NK-92 (cell line): ENCODE data around the gene MAPK12.

Source experiments
- DNase-seq: peaks from one replicate; lab custom pipeline; 2025; ENCODE audit not compliant: unreplicated experiment; lab: John Stamatoyannopoulos, UW

The MAPK12 gene

DNA sequence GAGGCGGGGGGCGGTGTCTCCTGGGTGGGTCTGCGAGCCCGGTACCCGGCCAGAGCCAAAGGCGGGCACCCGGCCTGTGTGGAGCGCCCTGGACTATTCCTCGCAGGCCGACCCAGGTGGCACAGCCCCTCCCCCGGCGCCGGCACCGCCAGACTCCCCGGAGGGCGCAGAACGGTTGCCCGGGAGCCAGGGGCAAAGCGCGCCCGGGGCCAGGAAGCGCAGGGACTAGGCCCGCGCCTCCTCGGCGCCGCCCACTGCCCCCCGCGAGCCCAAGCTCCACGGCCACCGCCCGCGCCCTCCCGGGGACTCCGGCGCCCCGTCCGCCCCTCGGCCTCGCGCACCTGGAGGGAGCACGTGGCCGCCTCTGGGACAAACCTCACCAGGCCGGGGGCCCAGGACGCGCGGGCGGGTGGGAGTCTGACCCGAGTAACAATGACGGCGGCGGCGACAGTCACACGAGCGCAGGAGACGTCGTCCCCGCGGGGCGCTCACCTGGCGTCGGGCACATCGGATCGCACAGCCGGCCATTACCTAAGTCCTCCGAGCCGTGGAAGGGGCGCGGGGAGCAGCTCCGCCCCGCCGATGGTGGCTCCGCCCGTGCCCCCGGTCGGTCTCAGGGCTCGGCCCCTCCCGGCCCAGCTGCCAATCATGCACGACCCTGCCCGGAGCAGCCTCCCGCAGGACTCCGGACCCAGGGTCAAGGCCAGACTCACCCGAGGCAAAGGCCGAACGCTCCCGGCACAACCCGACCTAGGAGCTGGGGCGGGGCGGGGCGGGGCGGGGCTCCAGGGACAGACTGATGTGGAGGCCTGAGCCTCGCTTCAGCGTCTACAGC, 38.5 kb upstream of the MAPK12 start:
- DNase-seq: no peak

DNA sequence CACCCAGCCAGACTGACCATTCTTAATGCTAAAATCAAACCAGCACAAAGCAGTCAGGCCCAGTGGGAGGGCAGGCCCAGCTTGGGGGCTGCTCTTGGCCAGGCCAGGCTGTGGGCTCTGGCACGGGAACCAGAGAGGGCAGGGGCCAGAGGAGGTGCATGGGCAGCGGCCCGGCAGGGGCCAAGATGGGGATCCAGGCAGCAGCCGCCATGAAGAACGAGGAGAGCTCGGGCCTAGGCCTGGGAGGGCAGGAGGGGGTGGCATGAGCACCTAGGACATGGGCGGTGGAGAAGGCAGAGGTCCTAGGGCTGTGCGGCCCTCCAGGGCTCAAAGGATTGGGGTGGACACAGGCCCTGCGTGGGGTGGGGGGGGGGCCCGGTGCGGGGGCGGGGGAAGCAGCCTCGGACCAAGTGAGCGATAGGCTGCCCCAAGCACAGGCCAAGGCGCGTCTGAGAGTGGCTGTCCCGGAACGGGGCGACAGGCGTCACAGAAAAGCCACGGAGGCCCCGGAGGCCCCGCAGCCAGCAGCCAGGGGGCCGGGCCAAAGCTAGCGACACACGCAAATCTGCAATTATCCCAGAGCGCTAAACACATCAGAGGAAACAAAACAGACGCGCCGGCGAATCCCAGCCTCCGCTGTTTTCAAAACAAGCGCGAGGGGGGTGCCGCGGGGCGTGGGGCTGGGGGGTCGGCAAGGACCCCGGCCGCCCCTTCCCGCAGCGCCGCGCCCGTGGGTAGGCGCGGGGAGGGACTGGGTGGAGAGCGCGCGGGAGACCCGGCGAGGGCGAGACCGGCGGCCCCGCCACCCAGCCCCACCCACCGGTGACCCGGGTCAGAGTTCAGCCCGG, 37.7 kb upstream of the MAPK12 start:
- no peak for DNase-seq

DNA sequence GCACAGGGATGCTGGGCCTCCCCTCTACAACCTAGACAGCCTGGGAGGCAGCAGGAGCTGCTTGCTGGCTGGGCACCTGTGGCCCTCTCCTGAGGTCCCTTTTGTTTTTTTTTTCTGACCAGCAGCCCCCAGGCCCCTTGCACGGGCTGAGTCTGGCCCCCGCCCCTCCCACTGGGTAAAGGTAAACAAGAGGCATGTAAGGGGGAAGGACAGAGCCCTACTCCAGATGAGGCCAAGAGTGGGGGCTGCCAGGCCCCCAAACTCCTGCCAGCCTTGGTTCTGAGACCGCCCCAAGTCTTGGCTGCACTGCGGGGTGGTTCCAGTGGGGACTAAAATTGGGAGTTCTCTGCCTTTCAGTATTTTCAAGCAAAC, 36.8 kb upstream of the MAPK12 start:
- no peak for DNase-seq

DNA sequence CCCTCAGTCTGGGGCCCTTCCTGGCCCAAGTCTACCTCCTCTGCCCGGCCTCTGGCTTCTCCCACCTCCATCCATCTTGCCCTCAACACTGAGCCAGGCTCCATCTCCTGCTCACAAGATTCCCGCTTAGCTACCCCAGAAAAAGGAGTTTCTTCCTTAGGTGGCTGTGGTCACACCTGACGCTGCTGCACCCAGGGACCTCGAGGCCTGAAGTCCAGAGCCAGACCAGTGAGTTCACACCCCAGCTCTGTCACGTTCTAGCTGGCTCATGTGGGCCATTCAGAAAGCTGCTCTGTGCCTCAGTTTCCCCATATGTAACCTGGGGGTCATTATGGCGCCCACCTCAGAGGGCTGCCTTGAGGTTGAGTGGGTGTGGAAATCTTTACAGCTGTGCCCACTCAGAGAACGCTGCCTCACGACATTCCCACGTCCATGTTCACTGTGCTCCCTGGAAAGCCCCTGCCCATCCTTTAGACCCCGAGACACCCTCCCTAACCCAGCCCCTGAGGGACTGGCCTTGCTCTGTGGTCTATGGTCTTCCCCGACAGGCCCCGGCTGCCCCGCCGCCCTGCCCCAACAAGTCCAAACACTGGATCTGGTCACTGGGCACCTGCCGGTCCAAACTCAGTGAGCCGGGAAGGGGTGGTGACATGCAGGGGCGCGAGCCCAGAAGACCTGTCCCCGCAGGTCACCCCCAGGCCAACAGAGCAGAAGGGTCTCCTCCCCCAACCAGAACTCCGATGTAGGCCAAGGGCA, 36.2 kb upstream of the MAPK12 start:
- no peak for DNase-seq

DNA sequence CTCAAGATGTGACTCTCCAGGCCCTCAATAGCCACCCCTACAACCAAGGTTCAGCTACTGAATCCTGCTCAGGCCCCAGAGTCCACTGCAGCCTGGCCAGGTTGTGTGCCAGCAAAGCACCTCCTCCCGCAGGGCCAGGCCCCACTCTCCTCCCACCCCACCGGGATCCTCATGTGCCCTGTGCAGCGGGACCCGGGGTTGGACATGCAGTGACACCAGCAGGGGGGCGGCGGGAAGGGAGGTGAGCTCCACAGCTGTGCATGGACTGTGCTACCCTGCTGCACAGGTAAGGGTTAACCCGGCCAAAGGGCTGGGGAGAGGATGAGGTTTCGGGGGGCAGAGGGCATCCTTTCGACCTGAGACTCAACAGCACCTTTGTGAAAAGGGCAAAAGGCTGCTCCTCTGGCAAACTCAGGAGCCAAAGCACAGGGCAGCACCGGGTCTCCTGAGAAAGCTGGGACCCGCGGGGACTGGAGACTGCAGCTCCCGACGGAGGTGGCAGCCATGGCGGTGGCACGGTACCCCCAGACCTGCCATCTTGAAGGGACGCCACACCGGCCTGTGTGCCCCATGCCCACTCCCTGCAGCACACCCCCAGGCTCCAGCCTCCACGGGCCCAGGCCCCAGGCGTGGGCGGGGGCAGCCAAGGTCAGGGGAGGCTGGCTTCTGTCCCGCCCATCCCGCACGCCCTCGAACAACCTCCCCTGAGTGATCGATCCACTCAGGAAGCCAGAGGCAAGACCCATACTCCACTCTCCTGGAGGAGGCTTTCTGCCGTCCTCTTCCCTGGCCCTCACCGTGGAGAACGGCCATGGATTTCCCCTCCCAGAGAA, 35.4 kb upstream of the MAPK12 start:
- DNase-seq: no peak

DNA sequence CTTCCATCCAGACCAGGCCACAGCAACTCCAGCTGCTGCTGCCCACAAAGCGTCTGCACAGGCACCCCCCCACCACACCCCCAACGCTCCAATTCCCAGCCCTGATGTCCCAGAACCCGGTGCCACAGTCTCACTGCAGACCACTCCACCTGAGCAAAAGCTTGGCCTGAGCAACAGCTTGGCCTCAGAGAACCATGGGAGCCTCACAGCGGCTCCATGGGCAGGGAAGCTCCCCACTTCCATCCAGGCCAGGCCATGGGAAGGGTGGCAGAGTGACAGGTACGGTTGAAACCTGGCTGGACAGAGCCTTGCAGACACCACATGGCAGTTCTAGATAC, 32.8 kb upstream of the MAPK12 start:
- no peak for DNase-seq

DNA sequence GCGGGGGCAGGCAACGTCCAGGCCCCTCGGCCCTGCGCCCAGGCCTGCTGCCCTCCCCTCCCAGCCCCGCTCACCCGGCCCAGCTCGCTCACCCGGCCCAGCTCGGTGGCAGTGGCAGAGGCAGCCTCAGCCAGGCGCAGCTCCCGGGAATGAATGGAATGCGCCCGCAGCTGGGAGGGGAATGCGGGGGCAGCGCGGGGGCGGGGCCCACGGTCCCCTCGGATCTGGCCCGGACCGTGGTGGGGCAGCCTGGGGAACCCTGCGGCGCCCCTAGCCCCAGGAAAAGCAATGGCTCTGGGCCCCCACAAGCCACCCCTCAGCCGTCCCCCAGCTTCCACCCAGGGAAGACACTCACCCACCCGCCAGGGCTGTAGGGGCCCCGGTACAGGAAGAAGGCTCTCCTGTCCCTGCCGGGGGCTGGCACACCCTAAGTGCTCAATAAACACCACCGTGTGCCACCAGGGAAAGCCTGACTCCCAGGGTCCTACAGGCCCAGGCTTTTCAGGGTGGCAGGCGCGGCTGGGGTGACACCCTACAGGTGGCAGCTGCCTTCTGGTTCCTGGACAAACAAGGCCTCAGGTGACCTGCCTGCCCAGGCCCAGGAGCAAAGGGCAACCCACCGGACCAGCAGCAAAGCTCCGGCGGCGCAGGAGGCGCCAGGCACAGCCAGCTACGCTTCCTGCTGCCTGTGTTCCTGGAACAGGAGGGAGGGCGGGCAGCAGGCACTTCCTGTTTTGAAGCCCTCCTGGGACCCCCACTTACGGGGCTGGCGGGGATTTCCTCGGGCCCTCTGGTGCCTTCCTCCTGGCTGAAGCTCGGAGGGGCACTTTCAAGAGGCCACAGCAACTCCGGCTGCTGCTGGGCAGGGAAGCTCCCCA, 32.2 kb upstream of the MAPK12 start:
- no peak for DNase-seq

DNA sequence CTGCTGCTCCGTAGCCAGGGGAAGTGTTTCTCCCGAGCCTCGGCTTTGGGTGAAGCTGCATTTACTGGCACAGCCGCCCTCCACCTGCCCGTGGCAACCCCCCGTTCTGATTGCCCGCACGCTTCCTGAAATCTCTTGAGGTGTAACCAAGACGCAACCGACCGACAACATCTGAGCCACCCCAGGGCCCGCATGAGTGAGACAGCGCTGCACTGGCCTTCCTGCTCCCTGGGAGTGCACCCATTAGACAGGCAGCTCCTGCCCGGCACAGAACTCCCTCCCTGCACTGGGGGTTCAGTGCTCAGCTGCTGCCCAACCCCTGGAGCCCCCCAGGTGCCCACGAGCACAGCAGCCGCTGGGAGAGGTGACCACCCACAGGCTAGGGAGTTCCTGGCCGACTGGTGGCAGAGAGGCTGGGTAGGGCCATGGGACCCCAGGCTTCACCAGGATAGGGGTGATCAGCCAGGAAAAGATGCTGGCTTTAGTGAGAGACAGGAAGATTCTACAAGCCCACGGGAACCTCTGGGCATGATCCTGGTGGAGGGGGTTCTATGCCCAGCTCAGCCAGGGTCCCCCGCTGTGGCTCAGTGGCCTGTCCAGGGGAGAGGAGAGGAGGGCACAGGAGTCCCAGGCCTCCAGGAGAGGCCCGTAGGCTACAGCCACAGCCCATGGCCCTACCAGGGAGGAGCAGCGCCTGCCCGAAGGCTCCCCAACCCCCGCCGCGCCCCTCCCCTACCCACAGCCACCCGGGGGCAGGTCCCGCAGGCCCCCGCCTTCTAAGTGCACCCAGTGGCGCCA, 31.4 kb upstream of the MAPK12 start:
- DNase-seq: no peak

DNA sequence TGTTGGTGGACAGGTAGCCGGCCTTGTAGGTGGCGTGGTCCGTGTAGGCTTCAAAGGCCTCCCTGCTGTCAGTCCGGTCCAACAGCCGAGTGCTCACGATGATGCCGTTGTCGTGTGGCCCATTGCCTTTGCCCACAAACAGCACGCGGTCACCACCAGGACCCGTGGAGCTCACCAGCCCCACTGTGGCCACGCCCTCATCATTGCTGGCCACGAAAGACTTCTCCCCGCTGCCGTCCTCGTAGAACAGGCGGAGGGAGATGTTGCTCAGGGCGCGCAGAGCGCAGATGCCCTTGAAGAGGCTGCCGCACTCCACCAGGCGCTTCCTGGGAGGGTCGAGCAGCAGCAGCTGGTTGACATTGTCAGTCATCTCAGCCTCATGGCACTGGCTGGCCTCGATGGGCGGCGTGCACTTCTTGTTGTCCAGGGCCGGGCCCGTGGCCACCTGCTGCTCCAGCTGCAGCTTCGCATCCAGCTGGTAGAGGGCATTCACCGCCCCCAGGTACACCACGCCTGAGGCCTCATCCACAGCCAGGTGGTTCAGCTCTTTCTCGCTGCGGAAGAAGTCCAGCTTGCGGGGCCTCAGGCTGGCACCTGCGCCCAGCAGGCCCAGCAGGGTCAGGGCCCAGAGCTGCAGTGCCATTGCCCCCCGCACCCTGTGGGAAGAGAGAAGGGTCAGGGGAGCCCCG, 28.6 kb upstream of the MAPK12 start:
- no peak for DNase-seq

DNA sequence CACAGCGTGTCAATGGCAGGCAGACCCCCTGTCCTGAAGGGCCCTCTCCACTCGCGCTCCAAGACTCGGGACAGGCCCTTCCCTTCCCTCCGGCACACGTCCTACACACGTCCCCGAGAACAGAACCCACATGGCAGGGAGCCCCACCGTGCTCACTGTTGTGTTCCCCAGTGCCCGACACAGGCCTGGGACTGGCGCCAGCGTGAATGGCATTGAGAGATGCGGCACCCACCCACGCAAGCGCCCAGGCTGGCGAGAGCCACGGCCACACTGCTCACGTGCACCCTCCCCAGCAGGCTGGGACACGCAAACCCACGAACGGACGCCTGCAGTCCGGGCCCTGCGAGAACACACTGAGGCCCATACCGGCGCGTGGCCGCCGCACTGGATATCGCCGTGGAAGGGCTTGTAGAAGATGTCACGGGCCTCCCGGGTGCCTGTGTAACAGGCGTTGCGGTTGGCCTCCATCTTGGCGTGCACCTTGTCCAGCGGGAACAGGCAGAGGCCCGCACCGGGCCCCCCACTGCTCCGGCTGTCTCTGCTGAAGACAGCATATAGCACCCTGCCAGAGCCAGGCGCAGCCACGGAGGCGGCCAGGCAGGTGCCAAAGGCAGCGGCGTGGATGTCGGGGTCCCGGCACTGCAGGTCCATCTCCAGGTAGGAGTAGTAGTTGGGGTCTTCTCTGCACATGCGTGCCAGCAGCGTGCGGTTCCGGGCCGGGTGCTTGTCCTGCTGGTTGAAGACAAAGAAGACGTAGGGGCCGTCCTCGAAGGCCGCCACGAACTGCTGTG, 27.9 kb upstream of the MAPK12 start:
- DNase-seq: no peak

DNA sequence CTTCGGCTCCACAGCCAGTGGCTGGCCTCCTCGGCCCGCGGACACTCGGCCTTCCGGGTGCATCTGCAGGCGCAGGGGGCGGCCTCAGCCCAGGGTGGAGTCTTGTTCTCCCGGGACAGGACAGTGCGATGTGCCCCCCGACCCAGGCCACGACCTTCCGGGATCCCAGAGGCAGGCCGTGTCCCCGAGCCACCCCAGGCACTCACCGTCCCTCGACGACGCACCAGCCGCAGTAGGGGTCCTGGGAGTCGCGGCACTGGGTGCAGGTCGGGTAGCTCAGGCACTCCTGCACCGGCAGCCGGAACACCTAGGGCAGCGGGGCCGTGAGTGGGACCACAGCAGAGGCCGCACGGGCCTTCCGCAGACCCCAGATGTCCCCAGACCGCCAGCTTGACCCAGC, 26.2 kb upstream of the MAPK12 start:
- DNase-seq: no peak

DNA sequence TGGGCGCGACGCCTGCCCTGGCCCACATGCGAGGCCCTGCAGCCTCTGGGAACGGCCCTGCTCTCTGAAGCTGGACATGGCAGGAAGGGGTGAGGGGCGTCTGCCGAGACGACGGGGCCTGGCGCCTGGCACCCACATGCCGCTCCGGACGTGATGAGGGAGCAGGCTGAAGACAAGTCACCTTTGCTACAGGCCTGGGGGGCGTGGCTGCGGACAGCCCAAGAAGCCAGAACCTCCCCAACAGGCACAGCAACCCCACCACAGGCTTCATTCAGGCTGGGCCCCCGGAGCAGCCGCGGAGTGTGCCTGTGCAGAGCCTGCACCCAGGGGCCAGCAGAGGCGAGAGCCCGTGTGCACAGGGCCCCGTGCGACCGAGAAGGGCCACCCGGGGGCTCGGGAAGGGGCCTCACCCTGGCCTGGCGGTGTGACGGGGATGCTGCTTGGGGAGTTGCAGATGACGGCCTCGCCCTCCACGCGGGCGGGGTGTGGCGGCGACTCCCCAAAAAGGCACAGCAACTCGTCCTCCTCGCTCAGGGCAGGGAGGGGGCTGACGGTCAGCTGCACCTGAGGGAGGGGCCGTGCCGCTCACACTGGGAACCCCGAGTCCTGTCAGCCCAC, 25.3 kb upstream of the MAPK12 start:
- DNase-seq: no peak

DNA sequence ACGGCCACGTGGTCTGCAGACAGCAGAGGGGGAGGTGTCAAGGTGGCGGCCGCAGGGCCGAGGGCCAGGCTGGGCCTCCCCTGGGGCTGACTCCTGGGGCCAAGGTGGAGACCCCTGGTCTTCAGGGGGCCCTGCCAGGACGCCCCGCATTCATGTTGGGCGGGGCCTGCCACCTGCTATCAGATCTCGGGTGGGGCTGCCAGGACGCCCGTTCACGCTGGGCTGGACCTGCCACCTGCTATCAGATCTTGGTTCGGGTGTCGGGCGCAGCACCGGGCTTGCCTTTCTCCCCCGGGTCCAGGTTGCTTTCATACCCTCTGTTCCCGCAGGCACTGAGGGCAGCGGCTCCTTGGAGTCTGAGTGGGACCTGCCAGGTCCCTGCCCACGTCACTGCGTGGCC, 24.8 kb upstream of the MAPK12 start:
- no peak for DNase-seq

DNA sequence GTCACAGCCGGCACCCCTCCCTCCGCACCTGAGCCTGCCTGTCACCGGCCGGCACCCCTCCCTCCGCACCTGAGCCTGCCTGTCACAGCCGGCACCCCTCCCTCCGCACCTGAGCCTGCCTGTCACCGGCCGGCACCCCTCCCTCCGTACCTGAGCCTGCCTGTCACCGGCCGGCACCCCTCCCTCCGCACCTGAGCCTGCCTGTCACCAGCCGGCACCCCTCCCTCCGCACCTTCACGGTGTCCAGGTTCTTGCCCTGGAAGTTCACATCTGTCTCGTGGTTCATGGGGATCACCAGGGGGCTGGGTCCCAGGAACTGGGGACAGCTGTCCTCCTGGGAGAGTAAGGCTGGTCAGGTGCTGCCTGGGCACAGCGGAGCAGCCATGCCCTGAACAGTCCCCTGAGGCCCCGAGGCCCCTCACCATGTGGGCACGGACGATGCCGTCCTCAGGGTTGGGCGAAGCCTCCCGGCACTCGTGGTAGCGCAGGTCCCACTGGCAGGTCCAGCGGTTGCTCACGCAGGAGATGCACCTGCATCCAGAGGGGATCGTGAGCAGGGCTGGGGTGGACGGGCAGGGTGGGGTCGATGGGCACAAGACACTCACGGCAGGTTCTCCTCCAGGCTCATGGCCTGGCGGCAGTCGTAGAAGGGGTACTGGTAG, 24.2 kb upstream of the MAPK12 start:
- DNase-seq: no peak

DNA sequence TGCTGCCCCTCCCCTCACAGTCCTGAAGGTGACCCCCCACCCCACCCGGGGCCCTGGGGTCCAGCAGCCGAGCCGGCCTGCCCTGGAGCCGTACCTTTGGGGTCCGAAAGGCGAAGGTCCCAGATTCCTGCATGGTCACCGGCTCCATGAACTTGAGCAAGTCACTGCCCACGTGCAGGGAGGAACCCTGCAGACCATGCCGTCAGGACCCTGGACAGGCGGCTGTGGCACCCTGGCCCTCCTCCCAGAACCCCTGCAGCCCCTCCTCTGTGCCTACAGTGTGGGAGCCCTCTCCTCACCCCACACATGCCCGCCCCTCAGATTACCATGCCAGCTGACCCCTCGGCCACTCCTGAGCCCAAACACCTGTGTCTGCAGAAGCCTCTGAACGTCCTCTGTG, 23.0 kb upstream of the MAPK12 start:
- DNase-seq: no peak

DNA sequence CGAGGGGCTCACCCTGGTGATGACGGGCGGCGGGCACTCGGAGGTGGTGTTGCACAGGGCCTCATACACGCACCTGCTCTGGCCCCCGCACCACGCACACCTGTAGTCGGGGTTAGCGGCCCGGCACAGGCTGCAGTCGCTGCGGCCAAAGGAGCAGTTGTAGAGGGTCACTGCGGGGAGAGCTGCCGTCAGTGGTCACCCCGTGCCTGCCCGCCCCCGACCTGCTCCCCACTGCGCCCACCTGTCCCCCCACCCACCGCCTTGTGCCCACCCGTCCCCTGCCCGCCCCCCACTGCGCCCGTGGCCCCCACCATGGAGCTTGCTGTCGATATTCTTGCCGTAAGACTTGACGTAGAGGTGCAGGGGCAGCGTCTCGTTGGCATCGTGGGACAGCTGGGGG, 22.3 kb upstream of the MAPK12 start:
- no peak for DNase-seq
